DMS153 treated with DMSO at 0.1 percent for 48 hours (cell line): ENCODE results near the gene GIGYF1.
A peak's percentile ranks its signal among the peaks of the same experiment; 100 is the strongest.
"Not testable (repeated sequence)": the region's sequence is repeated elsewhere in the genome, so short reads cannot be mapped to it uniquely, and the experiment has no call there.

Experiments
- DNase-seq: peaks from one replicate; lab custom pipeline; 2025; ENCODE audit not compliant: unreplicated experiment; lab: John Stamatoyannopoulos, UW

The GIGYF1 gene

DNA sequence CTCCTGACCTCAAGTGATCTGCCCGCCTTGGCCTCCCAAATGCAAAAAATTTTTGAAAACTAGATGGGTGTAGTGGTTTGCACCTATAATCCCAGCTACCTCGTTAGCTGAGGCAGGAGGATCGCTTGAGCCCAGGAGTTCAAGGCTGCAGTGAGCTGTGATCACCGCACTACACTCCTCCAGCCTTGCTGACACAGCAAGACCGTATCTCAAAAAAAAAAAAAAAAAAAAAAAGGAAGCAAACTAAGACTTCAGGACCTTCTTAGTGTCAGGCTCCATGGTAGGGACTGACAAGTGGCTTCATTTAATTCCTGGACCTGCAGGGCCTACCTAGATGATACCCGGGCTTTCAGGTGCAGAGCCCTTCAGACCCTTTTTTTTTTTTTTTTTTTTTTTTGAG is 14.3 kb upstream of the GIGYF1 start:
- DNase-seq: no peak

DNA sequence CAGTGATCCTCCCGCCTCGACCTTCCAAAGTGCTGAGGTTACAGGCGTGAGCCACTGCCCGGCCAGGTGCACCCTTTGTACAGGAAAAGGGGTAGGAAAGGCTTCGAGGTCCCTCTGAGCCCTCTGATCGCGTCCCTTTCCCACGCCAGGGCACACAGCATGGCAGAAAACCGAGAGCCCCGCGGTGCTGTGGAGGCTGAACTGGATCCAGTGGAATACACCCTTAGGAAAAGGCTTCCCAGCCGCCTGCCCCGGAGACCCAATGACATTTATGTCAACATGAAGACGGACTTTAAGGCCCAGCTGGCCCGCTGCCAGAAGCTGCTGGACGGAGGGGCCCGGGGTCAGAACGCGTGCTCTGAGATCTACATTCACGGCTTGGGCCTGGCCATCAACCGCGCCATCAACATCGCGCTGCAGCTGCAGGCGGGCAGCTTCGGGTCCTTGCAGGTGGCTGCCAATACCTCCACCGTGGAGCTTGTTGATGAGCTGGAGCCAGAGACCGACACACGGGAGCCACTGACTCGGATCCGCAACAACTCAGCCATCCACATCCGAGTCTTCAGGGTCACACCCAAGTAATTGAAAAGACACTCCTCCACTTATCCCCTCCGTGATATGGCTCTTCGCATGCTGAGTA is 12.7 kb upstream of the GIGYF1 start:
- DNase-seq: no peak

DNA sequence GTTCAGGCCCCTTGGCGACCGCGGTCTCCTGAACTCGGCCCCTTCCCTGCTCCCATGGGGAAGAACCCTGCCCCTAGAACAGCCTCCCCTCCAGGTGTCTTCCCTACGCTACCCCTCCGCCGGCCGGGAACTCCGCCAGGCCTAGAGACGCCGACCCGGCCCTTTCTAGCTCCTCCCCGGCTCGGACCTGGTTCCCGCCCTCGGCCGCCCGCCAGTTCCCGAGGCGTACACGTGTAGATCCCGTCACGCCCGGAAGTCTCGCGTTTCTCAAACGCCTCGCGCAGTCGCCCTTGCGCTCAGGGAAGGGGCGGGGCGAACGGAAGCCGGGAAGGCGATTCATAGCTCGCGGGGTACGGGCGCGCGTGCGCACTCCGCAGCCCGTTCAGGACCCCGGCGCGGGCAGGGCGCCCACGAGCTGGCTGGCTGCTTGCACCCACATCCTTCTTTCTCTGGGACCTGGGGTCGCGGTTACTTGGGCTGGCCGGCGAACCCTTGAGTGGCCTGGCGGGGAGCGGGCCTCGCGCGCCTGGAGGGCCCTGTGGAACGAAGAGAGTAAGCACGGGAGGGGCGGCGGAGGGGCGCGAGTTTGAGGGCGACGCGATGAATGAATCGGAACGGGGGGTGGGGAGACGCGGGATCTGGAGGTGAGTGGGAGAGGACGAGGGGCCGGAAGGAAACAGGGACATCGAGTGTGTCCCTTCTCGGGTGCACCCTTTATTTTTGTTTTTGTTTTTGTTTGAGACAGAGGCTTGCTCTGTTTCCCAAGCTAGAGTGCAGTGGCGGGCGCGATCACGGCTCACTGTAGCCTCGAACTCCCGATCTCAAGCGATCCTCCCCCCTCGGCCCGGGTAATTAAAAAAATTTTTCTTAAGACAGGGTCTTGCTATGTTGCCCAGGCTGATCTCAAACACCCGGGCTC is 12.0 kb upstream of the GIGYF1 start, which contains the start of gene POP7:
Gene POP7, plus strand, starts transcription at position 369 of the 919 bp plus-strand sequence. CDS start 710 bp downstream, outside the sequence.
- peak; percentile 93 for DNase-seq

DNA sequence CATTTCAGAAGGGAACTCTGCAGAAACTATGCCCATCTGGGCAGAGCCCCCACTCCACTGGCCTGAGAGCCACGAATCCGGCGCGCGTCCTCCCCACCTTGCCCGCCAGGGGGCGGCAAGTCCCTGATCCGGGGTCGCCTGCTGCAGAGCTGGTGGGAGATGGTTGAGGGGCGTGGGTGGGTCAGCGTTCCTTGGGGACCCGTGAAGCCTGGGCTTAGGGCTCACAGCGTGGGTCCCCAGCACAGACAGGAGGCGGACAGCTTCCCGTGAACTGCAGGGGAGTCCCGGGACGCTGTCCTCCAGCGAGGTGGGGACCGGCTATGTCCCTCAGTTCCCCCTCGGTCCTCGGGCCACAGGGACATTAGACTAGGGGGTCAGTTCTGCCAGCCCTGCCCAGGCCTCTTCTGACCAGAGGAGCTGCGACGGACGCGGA is 11.3 kb upstream of the GIGYF1 start:
- DNase-seq: peak; percentile 31

DNA sequence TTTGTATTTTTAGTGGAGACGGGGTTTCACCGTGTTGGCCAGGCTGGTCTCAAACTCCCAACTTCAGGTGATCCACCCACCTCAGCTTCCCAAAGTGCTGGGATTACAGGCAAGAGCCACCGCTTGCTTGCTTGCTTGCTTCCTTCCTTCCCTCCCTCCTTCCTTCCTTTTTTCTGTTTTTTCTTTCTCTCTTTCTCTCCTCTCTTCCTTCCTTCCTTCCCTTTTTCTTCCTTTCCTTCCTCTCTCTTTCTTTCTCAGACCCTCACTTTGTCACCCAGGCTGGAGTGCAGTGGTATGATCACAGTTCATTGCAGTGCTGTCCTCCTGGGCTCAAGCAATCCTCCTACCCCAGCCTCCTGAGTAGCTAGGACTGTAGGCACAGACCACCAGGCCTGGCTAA is 7.0 kb upstream of the GIGYF1 start:
- DNase-seq: not testable (repeated sequence)

DNA sequence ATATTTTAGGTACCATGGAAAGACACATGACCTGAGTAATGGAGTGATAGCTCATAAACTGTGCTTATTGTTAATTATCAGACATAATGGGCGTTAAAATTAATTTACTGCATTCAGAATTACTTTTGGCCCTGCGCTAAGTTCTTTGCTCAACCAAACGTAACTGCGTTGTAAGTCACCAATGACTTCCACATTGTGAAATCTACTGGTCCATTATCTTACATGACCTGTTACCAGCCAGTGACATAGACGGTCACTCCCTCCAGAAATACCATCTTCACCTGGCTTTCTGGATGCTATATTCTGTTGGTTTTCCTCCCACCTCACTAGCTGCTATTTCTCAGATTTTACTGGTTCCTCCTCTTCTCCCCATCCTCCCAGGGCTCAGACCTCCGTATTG is 5.0 kb upstream of the GIGYF1 start:
- no peak for DNase-seq

DNA sequence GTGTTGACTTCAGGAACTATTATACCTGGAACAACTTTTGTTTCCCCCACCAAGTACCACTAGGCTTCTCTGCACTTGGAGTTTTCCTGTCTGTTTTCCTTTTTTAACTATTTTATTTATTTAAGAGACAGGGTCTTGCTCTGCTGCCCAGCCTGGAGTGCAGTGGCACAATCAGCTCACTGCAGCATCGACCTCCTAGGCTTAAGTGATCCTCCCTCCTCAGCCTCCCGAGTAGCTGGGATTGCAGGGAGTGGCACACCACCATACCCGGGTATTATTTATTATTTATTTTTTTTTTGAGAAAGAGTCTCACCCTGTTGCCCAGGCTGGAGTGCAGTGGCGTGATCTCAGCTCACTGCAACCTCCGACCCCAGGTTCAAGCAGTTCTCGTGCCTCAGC is 2.1 kb upstream of the GIGYF1 start:
- DNase-seq: no peak

DNA sequence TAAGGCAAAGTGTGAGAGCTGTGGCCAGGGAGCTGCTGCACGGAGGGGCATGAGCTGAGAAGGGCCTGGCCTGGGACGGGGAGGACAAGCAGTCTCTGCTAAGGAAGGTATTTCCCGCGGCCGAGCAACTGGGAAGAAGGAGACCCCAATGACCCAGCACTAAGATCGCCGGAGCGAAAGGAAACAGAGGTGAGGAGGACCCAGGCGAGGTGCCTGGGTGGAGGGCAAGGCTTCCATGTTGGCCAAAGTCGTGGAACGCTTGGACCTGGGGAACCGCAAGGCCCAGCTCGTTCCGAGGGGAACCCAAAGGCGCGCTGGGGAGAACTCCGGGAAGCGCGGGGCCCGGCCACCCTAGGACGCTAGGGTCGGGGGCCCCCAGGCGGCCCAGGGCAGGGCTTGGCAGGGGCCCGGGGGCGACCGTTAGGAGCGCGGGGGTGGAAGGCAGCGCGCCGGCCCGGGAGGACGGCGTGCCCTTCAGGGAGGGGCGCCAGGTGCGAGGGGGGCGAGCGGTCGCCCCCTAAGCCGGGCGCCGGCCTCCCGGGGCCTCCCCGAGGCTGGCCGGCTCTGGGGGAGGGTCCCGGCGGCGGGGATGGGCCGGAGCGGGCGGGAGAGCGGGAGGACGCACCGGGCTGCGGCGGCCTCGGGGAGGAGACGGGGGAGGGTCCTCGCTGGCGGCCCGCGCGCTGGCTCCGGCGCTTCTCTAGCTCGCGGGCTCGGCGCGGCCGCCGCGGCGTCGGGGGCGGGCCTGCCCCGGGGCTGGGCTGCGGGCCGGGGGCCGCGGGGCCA is 545 bp downstream of the GIGYF1 start:
- DNase-seq: no peak

DNA sequence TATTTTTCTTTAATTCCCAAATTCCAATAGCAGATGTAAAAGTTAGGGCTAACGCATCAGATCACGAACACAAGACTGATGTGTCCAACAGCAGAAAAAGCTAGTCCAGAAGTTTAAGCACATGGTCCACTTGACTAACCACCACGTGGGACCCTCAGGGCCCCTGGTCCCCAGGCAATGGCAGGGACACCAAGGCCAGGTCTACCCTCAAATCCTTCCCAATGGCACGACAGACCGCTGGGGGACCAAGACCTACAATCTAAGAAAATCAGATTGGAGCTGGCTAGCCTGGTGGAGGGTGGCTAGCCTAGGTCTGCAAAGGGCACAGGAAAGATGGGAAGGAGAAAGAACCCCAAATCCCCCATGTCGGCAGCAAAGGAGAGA is 1.5 kb downstream of the GIGYF1 start:
- DNase-seq: no peak

DNA sequence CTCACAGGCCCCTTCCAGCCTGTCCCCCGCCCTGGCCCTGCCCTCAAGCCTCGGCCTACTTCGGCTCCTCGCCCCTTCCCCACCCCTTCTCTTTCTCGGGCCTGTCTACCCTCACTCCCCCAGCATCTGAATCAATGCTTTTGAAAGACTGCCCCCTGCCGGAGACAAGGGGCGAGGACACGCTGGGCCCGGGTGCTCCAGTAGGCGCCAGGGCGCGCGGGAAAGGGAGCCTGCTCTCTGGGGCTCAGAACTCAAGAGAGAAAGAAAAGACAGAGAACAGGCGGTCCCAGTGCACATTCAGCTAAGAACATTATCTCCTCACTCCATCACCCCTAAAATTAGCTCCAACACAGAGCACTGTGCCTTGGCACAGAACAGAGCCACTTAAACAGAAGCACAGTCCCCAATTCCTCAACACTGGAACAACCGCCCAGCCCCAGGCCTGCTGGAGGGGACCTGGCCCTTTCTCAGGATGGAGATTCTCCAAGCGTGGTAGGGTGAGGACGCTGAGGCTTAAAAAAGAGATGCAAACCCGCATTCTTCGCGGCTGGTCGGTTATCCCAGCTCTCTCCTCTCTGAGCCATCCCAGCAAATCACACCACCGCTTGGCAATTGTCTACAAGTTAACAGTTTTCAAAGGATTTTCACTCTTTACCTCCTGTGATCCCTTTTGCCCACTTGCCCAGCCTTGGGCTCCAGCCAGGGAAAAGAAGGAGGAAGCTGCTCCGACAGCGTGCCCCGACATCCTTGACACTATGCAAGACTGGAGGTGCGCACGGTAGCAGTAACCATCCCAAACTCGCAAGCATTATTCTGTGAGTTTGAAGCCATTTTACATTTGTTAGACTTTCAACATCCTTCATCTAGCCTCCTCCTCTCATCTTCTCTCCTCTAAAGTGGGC is 2.1 kb downstream of the GIGYF1 start:
- peak; percentile 40 for DNase-seq

DNA sequence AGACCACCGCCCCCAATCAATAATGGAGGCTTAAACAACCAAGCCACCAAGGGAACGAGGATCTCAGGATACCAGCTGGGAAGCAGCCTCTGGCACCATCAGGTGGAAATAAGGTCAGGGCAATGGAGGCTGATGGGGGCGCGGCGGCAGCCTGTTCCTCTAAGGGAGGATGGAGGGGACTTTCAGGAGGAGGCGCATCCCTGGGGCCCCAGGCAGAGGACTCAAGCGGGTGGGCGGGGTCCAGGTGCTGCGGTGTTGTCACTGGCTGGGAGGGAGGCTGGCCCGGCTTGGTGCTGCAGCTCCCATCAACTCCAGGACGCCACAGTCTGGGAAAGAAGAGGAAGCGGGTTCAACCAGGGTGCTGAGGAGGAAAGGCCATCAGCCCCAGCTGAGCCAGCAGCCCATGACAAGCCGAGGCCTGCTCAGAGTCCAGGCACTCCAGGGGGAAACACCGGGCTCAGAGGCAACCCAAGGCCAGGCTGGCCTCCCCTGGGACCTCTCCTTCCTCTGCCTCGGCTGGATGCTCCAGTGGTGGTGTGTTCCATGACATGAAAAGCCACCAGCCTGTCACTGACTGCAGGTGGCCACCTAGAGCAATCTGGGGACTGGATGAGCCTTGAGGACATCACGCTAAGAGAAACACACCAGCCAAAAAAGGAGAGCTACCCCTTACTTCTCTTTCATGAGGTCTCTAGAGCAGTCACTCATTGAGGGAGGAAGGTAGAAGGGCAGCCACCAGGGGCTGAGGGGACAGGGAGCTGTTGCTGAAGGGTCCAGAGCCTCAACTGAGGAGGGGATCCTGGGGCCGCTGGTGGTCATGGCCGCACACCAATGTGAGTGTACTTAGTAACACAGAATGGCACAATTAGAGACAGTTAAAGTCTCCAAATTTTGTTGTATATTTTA is 4.6 kb downstream of the GIGYF1 start:
- no peak for DNase-seq

DNA sequence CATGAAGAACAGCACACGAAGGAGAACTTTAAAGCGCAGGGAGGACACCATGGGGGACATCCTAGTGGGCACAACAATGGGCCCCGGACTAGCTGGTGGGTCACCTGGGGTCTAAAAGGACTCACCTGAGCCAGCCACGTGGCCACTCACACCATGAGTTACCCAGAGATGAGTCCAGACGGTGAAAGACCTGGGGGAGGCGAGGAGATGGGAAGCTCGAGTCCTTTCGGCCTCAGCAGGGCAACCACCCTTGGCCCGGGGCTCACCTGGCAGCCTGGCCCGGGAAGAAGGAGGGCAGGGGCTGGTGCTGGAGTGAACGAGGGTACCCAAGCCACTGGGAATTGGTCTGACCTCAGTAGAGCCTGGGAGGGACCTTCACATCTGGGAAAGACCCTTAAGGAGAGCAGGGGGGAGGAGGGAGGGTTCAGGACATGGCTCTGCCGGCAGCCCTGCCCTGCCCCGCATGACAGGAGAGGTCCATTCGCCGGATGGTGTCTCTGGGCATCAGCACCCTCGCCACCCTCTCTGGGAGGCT is 5.7 kb downstream of the GIGYF1 start:
- DNase-seq: no peak

DNA sequence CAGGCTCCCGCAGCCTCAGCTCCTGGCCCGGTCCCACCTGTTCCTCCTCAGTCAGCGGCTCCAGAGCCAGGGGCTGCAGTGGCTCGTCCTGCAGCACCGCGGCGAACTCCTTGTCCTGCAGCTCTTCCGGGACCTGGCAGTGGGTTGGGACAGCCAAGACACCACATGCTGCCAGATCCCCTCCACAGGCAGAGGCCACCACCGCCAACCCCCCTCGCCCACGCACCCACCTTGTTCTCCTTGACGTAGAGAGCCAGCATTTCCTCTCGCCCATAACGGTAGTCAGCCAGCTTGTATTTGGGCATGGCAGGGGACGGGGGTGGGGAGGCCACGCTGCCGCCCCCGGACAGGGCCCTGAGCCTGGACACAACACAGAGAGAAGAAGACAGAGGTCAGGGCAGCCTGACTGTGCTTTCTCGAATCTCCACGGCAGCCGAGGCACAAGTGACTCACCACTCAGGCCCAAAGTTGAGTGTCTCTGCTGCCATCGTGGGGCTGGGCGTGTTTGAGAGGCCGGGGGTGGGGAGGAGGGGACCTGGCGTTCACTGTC is 6.2 kb downstream of the GIGYF1 start:
- DNase-seq: no peak

DNA sequence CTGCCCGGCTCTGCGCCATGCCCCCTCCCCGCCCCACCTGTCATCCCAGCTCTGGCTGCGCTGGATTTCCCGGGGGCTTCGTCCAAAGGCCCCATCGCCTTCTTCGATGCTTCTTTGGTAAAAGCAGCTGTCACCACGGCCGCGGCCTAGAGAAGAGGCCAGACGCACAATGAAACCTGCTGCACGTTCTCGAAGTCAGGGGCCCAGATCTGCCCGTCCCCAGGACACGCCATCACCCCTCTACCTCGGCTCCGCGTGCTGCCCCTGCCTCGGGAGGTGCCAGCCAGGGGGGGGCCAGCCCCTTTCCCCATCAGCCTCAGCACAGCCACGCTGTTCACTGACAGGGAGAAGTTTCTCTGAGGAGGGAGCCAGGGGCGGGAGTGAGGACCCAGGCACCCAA is 6.8 kb downstream of the GIGYF1 start:
- DNase-seq: no peak

DNA sequence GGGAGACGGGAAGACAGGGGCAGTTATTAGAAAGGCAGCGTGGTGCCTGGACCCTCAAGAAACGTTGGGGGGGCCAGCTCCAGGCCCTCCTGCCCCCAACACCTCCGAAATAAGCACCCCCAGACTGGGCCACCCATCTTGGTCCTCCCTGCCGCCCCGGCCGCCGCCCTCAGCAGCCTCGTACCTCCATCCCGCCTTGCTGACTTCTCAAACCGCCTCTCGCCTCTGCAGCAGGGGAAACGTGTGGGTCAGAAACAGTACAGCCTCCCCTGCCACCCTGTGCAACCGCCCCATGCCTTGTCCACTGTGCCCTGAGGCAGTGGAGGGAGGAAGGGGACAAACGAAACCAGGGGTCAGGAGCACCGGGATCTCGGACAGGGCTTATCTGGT is 7.2 kb downstream of the GIGYF1 start:
- no peak for DNase-seq

DNA sequence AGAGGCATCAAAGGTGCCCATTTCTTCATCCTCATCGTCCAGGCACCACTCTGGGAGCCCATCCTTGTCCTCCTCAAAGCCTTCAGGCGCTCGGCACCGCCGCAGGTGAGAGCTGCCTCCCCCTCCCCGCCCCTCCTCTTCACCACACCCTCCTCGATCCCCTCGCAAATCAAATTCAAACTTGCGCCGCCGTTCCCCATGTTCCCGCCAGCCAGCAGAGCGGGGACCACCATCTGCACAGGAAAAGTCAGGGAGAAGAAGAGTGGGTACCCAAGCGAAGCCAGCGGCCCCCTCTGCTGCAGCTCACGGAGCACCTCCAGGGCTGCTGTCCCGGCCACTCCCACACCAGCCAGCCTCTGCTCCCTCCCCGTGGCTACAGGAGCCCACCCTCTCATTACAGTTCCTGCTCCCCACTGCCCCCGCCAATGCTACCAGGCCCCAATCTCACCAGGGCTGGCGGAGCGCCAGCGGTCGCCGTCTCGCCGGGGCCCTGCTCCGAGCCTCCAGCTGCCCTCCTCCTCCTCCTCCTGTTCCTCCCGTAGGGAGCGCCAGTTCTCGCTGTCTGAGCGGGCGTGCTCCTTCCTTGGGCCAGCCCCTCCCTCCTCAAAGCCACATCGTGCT is 7.7 kb downstream of the GIGYF1 start:
- no peak for DNase-seq

DNA sequence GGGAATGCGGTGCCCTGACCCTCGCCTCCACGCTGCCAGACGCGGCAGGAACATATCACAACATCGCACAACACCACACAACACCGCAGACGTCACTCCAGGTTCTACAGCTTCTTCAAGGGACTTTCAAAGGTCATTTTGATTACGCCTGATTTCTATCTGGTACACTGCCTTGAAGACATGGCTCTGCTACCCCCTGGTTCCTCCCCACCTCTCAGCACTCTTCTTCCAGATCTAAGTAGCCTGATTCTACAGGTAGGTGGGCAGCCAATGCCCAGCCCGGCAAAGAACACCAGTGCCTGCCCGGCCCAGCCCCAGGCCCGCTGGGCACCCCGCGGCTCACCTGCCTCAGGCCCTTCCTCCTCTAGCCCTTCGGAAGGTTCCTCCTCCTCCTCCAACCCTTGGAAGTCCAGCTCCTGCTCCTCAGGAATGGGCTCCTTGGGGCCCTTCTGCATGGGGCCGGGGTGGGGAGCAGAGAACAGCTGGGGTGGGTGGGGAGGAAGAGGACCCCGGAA is 8.4 kb downstream of the GIGYF1 start:
- no peak for DNase-seq

DNA sequence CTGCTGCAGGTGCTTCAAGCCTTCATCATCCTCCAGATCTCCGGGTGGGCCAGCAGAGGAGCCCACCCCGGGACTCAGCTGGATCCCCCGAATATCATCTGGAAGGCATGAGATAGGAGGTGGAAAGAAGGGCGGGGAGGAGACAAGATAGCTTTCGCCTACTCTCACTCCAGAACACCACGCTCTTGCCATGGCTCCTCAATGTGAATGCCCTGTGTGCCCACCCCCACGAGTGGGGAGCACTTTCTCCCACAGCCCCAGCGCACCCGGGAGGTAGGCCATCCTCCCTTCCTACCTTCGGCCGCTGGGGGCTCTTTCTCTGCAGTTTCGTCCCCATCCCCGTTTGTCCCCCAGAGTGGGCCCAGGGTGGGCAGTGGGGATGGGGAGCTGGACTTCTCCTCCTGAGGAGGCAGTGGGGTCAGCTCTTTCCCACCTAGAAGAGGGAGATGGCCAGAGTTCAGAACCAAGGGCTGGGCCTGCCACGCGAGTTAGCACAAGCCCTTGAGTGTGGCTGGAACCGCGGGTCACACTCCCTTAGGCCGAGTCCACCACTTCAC is 8.9 kb downstream of the GIGYF1 start:
- no peak for DNase-seq
